CMK (cell line): ENCODE measurements around the gene ACVR2A.

ENCODE experiments used
- DNase-seq: peaks from one replicate; pipeline ENCODE4 v3.0.0-alpha.2; 2010; ENCODE audit warnings: low read depth

ACVR2A gene

GRCh38 chr2:147844697-147845410, at the start of gene ACVR2A:
Gene ACVR2A, plus strand, starts transcription at chr2:147845029. Its CDS starts 124 bp downstream, at chr2:147845153.
- DNase-seq, result no peak

GRCh38 chr2:147800316-147800715, 44.5 kb upstream of the ACVR2A start:
- DNase-seq, result no peak

- DNase-seq, result no peak
Observed at GRCh38 chr2:147806846-147807245, 38.0 kb upstream of the ACVR2A start.

GRCh38 chr2:147808520-147808919, 36.3 kb upstream of the ACVR2A start:
- no peak for DNase-seq

- no peak for DNase-seq
Observed at GRCh38 chr2:147810883-147811765, 33.7 kb upstream of the ACVR2A start.

- no peak for DNase-seq
Observed at GRCh38 chr2:147818741-147819140, 26.1 kb upstream of the ACVR2A start.

- DNase-seq, result no peak
Observed at GRCh38 chr2:147824620-147825019, 20.2 kb upstream of the ACVR2A start.

GRCh38 chr2:147826278-147827087, 18.3 kb upstream of the ACVR2A start:
- DNase-seq, result no peak

GRCh38 chr2:147827088-147827375, 17.8 kb upstream of the ACVR2A start:
- no peak for DNase-seq

- DNase-seq, result no peak
Observed at GRCh38 chr2:147829106-147829505, 15.7 kb upstream of the ACVR2A start.

GRCh38 chr2:147836099-147836498, 8.7 kb upstream of the ACVR2A start:
- no peak for DNase-seq

GRCh38 chr2:147843391-147843863, 1.4 kb upstream of the ACVR2A start:
- no peak for DNase-seq

GRCh38 chr2:147843864-147844696, 749 bp upstream of the ACVR2A start:
- peak; percentile 20 for DNase-seq

GRCh38 chr2:147845411-147845971, 662 bp downstream of the ACVR2A start:
- DNase-seq, result no peak

GRCh38 chr2:147846412-147847081, 1.7 kb downstream of the ACVR2A start:
- DNase-seq, result no peak

- no peak for DNase-seq
Observed at GRCh38 chr2:147847746-147848391, 3.0 kb downstream of the ACVR2A start.

GRCh38 chr2:147850838-147851237, 6.0 kb downstream of the ACVR2A start:
- no peak for DNase-seq

- DNase-seq, result no peak
Observed at GRCh38 chr2:147851244-147851930, 6.6 kb downstream of the ACVR2A start.

- no peak for DNase-seq
Observed at GRCh38 chr2:147854557-147855134, 9.8 kb downstream of the ACVR2A start.
